NOMO-1 treated with dmso at 0.1 percent for 144 hours (cell line): Measurements from ENCODE around the gene MYADML2.

ENCODE experiments used
- DNase-seq: peaks from one replicate; lab custom pipeline; 2025; ENCODE audit not compliant: unreplicated experiment; lab: John Stamatoyannopoulos, UW

MYADML2 gene

DNA sequence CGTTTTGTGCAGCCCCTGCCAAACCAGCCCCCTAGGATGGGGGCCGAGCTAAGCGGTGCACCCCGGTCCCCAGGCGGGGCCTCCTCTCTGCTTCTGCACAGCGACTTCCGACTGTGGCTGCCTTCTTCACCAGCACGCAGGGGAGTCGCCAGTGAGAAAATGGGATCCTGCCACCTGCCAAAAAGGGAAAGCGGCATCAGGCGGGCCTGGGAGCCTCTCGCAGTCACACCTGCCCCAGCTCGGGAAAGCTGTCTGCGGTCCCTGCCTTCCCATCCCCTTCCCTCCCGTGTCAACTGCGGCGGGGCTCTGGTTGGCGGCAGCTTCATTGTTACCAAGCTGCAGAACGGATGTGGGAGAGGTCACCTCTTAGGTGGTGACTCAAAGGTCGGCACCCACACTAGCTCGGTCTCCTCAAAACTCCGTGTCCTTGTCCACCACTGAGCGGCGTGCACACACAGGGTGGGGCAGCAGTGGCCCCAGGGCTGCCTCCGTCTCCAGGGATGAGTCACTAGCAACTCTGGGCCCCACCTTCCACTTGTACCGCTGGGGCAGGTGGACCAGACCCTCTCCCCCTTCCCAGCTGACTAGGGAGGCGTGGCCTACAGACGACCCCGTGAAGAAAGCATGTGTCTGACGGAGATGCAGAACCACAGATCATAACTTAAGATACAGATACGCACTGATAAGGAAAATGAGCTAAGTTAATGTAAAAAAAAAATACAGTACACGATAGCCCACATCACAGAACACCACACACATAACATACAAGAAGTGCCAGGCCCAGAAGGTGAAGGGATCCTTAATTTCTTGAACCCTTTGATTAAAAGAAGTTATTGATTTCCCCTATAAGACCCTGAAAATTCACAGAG lies 34.4 kb downstream of the MYADML2 start:
- DNase-seq: no peak

- no peak for DNase-seq
These were observed 35.1 kb downstream of the MYADML2 start for GRCh38 chr17:81911969-81912368.

- DNase-seq: peak; percentile 89
These were observed 35.6 kb downstream of the MYADML2 start, which contains the start of gene PCYT2 for GRCh38 chr17:81911277-81911961. Gene PCYT2, minus strand, starts transcription at chr17:81911399. Its CDS starts 44 bp downstream, at chr17:81911355.

DNA sequence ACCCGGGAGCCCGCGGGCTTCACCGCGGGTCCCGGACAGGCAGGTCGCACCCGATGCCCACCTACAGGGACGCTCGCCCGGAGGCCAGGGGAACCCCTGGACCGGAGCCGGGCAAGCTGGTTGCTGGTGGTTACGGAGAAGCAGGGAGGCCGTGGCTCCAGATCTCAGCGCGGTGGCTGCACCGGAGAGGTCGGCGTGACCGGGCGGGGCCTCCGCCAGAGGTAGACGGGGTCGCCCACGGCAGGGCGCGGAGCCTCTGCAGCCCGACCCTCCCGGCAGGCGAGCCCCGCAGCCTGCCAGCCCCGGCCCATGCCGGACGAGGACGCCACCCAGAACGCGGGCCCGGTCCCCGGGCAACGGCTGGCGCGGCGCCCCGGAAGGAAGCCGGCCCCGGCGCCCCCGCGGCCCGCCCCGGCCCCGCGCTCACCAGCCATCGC lies 36.2 kb downstream of the MYADML2 start:
- no peak for DNase-seq

- DNase-seq: no peak
These were observed 36.8 kb downstream of the MYADML2 start for GRCh38 chr17:81909966-81910839.

DNA sequence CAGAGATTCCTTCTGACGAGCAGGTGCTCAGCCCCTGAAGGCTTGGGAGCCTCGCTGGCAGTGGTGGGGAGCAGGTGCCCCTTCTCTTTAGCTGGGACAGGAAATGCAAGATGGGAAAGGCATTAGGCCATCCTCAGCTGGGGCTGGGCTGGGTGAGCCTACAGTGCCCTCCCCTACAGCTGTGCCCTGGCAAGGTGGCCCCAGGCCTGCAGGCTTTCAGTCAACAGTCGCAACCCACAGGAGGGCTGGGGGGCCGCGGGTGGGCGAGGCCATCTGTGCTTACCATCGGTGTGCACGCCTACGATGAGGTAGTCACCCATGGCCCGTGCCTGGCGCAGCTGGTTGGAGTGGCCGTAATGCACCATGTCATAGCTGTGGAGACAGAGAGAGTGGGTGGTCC lies 37.8 kb downstream of the MYADML2 start:
- DNase-seq: no peak

- DNase-seq: no peak
These were observed 38.2 kb downstream of the MYADML2 start for GRCh38 chr17:81908793-81909192.

DNA sequence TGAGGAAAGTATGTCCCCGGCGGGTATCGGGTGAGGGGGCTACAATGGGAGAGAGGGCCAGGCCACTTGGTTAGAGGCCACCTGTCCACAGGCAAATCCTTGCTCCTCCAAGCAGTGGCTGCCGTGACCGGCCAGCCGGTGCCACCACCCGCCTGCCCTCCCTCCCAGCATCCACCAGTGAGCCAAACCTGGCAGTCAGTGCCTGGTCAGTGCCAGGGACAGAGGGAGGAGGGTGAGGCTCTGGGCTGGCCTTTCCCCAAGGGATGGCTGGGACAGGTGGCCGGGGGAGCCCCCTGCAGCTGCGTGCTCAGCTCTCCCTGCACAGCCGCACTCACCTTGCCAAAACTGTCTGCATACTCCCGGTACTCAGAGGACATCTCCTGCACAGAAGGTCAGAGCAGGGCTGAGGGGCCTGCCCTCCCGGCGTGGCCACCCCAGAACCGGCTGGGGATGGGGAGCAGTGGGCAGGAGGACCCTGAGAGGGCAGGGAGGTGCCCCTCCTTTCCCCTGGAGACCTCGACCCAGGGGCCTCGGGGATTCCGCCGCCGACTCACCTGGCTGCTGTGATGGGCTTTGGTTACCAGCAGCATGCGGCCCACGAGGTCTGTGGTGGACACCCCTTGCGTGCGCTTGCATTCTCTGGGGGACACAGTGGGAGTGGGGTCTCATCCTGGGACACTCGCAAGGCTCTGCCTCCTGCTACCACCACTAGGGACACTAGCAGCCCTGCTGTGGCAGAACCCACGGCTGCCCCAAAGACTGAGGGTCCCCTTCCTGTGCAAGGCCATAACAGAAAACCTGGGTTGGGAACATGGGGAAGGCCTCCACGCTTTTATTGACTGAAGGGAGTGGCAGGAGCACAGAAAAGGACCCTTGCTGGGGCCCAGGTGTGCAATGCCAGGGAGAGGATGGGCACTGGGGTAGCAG lies 39.6 kb downstream of the MYADML2 start:
- no peak for DNase-seq

DNA sequence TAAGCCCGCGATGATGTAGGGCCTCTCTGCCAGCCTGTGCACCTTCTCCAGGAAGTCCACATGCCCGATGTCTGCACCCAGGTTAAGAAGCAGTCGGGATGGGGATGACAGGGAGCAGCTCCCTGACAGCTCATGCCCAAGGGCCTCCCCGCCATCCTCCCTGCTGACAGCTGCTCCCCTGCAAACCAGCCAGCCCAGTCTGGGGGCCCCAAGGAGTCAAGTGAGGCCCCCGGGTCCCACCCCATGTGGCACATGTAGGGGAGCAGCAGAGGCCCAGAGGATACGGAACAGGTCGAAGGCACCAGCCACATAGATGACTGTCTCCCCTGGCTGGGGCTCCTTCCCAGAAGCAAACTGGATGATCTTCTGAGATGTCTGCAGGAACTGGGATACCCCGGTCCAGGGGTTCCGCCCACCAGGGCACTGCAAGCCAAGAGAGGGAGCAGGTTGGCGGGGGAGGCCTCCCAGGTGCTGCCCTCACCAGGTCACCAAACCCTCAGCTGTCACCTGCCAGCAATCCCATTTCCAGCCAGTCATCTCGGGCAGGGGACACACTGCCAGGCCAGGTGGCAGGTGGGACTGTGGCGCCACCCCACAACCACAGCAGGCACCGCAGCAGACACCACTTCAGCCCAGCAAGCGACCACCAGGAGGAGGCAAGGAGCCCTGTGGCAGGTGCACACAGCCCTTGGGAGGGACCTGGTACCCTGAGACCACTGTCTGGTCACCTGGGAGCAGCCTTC lies 40.4 kb downstream of the MYADML2 start:
- no peak for DNase-seq

DNA sequence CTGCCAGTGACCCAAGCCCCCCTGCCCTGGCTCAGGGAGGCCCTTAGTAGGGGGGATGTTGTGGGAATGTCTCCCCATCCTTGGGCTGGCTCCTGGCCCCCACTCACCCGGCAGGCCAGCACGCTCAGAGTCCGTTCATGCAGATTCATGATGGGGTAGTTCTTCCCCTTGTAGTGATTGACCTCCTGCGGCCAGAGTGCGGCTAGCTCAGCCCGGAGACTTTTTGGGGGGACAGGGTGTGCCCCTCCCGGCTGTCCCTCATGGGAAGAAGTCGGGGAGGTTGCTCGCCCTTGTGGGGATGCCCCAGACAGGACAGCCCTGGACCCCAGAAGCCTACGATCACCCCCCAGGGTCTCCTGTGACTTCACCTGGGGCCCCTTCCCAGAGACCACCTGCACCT lies 41.0 kb downstream of the MYADML2 start:
- no peak for DNase-seq

GRCh38 chr17:81905424-81905875 lies 41.6 kb downstream of the MYADML2 start:
- no peak for DNase-seq

- no peak for DNase-seq
These were observed 42.2 kb downstream of the MYADML2 start for GRCh38 chr17:81904600-81905423.

- DNase-seq: no peak
These were observed 43.0 kb downstream of the MYADML2 start for GRCh38 chr17:81903896-81904599.

GRCh38 chr17:81903415-81903831 lies 43.6 kb downstream of the MYADML2 start:
- DNase-seq: no peak

DNA sequence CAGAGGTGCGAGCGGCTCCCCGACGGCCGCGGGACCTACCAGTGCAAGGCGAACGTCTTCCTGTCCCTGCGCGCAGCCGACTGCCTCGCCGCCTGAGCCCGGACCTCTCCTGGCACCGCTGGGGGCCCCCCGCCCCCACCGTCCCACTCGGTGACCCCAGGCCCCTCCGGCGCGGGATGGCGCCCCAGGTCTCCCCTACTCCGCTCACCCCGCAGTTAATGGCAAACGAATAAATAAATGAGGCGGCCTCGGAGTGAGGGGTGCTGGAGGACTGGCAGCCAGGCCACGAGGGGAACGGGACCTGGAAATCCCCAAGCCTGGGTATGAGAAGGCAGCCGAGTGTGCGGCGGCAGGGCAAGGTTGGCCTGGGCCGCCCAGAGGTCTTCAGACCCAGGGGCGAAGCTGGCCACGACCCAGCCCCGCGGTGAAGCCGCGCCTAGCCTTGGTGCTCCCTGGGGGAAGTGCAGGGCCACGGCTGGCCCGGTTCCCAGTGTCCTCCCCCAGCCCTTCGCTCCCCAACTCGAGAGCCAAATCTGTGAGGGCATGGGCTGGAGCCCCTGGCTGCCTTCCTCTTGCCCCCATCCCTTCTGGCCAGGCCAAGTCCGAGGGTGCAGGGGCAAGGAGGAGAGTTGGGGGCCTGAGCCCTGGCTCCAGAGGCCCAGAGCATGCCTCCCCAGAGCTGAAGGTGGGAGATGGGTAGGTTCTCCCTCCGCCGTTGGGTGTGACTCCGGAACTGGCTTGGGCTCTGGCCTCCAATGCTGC lies 44.2 kb downstream of the MYADML2 start:
- no peak for DNase-seq

DNA sequence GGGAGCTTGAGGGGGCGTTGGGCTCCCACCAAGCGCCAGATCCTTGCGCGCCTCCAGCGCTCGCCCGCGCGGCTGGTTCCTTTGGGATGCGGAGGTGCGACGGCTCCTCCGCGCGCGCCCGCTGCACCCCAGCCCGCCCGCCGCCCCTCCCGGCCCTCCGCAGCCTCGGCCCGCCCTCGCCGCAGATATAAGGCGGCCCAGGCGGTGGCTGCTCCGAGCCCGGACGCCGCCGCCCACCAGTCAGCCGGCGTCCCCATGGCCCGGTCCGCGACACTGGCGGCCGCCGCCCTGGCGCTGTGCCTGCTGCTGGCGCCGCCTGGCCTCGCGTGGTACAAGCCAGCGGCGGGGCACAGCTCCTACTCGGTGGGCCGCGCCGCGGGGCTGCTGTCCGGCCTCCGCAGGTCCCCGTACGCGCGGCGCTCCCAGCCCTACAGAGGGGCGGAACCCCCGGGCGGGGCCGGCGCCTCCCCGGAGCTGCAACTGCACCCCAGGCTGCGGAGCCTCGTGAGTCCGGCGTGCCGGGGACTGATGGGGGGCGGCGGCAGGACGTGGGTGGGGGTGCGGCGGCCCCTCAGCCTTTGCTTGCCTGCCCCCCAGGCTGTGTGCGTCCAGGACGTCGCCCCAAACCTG lies 44.9 kb downstream of the MYADML2 start, which contains the start of gene NPB:
TSS of gene NPB (plus strand) at position 216 of the 630 bp plus-strand sequence. CDS start at position 256, 40 bp downstream.
- no peak for DNase-seq
